ENCODE results near the gene CRACR2A.

DNA sequence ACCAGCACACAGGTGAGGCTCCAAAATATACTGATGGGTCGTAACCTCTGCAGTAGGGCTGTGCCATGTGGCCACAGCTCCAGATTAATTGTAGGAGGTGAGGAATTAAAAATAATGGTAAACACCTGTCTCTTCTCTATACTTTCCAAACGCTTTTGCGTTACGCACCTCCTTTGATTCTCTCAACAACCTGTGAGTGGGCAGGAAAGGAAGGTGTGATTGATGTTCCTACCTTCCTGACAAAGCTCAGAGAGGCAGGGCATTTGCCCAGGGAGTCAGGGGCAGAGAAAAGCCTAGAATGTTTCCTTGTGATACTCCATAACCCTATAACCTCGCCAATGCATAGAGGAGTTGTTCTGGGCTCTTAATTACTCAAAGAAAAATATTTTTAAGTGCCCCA, 137.0 kb downstream of the CRACR2A start:
- TF ChIP-seq, protein P1, sequence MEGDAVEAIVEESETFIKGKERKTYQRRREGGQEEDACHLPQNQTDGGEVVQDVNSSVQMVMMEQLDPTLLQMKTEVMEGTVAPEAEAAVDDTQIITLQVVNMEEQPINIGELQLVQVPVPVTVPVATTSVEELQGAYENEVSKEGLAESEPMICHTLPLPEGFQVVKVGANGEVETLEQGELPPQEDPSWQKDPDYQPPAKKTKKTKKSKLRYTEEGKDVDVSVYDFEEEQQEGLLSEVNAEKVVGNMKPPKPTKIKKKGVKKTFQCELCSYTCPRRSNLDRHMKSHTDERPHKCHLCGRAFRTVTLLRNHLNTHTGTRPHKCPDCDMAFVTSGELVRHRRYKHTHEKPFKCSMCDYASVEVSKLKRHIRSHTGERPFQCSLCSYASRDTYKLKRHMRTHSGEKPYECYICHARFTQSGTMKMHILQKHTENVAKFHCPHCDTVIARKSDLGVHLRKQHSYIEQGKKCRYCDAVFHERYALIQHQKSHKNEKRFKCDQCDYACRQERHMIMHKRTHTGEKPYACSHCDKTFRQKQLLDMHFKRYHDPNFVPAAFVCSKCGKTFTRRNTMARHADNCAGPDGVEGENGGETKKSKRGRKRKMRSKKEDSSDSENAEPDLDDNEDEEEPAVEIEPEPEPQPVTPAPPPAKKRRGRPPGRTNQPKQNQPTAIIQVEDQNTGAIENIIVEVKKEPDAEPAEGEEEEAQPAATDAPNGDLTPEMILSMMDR (conservative IDR thresholded peaks at IDR 0.05; ENCODE audit: low read length), result no peak
- no peak for TF ChIP-seq EZH2phosphoT487 (IDR thresholded peaks at IDR 0.05; ENCODE audit: borderline replicate concordance, low read depth, low read length)
